ENCODE data around the gene KLHL15.

The KLHL15 gene

DNA sequence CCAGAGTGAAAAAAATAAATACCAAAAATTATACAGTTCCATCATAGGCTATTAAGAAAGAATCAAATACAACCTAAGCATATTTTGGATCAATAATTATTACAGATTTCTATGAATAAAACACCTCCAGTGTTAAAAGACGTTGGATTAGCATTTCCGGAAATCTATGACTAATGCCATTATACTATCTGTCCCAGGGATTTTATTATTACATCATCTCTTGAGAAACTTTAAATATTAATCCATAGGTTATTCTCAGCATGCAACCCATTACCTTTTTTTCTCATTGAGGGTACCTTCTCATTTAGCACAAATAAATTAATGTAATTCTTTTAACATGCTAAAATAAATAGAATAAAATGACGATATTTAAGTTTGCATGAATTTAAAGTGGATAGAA lies 74.6 kb downstream of the KLHL15 start:
- no peak for DNase-seq (ENCODE audit: low read depth, low spot score)

- DNase-seq (ENCODE audit: low read depth, low spot score) = no peak
Measured at GRCh38 chrX:23945206-23945605, 81.8 kb downstream of the KLHL15 start.

- DNase-seq (ENCODE audit: low read depth, low spot score) = no peak
Measured at GRCh38 chrX:23944234-23944633, 82.8 kb downstream of the KLHL15 start.

- no peak for DNase-seq (ENCODE audit: low read depth, low spot score)
Measured at GRCh38 chrX:23939203-23939602, 87.8 kb downstream of the KLHL15 start.

DNA sequence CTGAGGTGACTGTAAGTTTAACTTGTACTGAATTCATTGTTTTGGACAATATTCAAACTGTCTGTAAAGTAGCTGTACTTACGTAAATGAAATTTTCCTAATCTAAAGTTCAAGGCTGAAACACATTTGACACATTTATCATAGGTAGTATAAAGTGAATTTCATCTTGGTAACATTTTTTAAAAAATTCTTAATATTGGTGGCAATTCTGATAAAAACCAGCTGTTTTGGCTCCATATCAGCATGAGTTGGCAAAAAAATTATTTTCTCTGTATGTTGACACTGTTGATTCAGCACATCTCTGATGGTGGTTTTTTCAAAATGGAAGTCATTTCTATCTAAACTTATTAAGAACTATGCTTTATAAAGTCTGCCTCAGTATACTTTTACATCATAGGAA lies 88.3 kb downstream of the KLHL15 start:
- no peak for DNase-seq (ENCODE audit: low read depth, low spot score)

GRCh38 chrX:23937100-23937499 lies 89.9 kb downstream of the KLHL15 start:
- no peak for DNase-seq (ENCODE audit: low read depth, low spot score)

DNA sequence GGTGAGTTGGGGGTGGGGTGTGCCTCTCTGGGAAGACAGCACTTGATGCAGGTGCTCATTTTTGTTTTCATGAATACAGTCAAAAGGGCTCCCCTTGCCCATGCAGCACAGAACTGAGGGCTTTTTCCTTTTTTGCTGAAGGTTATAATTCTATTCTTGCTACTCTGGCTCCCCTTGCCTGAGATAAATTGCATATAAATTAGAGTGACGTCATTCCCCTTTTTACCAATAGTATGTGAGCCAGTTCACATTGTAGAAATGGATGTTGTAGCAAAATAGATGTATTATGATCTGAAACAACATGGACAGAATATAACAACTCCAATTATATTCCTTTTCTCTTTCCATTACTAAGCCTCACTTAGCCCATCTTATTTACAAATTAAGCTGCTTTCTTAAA lies 90.8 kb downstream of the KLHL15 start:
- no peak for DNase-seq (ENCODE audit: low read depth, low spot score)

DNA sequence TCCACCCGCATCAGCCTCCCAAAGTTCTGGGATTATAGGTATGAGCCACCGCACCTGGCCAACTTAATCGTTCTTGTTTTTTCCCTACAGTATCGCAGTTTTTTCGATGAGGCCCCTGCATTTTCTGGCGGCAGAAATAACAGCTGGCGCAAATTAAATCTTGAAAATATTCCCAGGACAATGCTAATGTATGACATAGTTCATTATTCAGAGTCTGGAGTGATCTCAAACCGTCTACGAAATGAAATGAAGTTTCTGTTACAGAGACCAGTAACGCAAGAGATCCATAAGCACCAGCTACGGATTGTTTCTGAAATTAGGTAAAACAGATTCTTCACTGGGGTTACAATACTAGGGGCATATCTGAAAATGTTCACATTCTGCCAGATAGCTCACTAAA lies 91.9 kb downstream of the KLHL15 start:
- DNase-seq (ENCODE audit: low read depth, low spot score) = no peak

Data from smooth muscle cell of the brain vasculature (primary cell).